ENCODE results near the gene TBXAS1. TPM values are rescaled to one million over a fixed set of nuclear protein-coding genes. Genes with fewer than 3 reads are reported as not detected.

Gene TBXAS1
- total and polyA plus RNA-seq, 2 of the 8 experiments (the other 6 are each of a cell fraction or from before 2014, with no cell fraction given): 0.86 to 2.1 TPM

DNA sequence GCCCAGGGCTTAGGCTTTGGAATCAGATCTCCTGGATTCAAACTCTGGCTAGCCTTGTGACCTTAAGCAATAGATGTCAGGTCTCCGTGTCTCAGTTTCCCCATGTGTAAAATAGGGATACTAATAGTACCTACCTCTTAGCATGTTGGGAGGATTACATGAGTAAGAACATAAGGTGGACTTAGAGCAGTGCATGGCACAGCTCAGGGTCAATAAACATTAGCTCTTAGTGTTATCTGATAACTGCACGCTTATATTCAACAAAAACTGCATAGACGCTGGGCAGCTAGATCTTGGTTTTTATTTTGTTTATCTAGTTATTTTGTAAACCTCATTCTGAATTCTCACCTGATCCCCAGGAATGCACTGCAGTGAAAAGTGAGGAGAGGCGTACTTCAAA, 17.2 kb downstream of the TBXAS1 start:
- no peak overlapping the region for H3K23ac ChIP-seq (ENCODE audit: insufficient read length)
- H3K4me2 ChIP-seq (ENCODE audit: insufficient read depth in 1 of 2, low read depth in 2 of 2, low read length in 2 of 2): no peak overlapping the region
- no peak overlapping the region for H3K4me3 ChIP-seq (ENCODE audit: extremely low read depth in 1 of 4, insufficient read depth in 2 of 4, low read depth in 3 of 4, low read length in 4 of 4)
- no peaks in the 10 kb centered on the region for H3K79me2 ChIP-seq (ENCODE audit: control insufficient read depth in 1 of 2, insufficient read depth in 2 of 2, low read length in 2 of 2)
- H3K4me1 ChIP-seq (replicated peaks in 1 of 4; ENCODE audit: control insufficient read depth in 3 of 4, insufficient read depth in 4 of 4, low read length in 3 of 4): no peaks in the 10 kb centered on the region
- no peak overlapping the region for H3K9ac ChIP-seq (replicated peaks in 1 of 4; ENCODE audit: extremely low read depth in 1 of 4, low read depth in 3 of 4, low read length in 3 of 4)
- no peaks in the 10 kb centered on the region for H3K36me3 ChIP-seq (ENCODE audit: control insufficient read depth in 2 of 4, insufficient read depth in 4 of 4, low read length in 3 of 4)
- H3K56ac ChIP-seq (replicated peaks; ENCODE audit: insufficient read length, low read depth, low read length): no peak overlapping the region
- no peaks in the 10 kb centered on the region for H3K23me2 ChIP-seq (ENCODE audit: low read depth, low read length)
- no peak overlapping the region for H3K27ac ChIP-seq (ENCODE audit: low read depth, low read length)
- peaks cover 0 to 5% of the 10 kb centered on the region in 2 experiments; a peak in 1 of 4 replicates for H3K9me3 ChIP-seq (ENCODE audit: insufficient read depth in 2 of 2, low read depth in 1 of 2, low read length in 1 of 2)
- no peak overlapping the region for H2AFZ ChIP-seq (ENCODE audit: low read length)
- H2BK5ac ChIP-seq (ENCODE audit: low read depth, low read length): no peak overlapping the region
- H2BK15ac ChIP-seq (ENCODE audit: low read length): no peak overlapping the region
- H3K14ac ChIP-seq (ENCODE audit: insufficient read length): no peak overlapping the region
- H3K79me1 ChIP-seq (ENCODE audit: low read depth, low read length): no peaks in the 10 kb centered on the region
- no peak overlapping the region for H2BK120ac ChIP-seq (replicated peaks; ENCODE audit: low read depth, low read length)
- H3K4ac ChIP-seq (replicated peaks; ENCODE audit: insufficient read length, low read depth, low read length): no peak overlapping the region
- H4K91ac ChIP-seq (replicated peaks; ENCODE audit: insufficient read length, low read length): no peak overlapping the region
- ChIA-PET POLR2A (ENCODE audit: partially characterized antibody) (no interaction called here), CTCF (ENCODE audit: partially characterized antibody) (interaction anchor here (0.6 to 0.7 kb wide), 2 partner anchors 225 to 626 kb away, joined by 3 read pairs; no protein-coding TSS in a partner anchor)
- 86% methylated on average over 4 of the region's 4 CpGs; no CpG with 5 or more reads in 1 of the 2 experiments for WGBS, 2 experiments (ENCODE audit: extremely low coverage in 1 of 2, insufficient coverage in 1 of 2, insufficient read length in 1 of 2, insufficient replicate concordance in 2 of 2, low coverage in 1 of 2, low lambda C conversion rate in 2 of 2, missing lambda C conversion rate in 1 of 2)
- H4K20me1 ChIP-seq (replicated peaks in 1 of 2; ENCODE audit: control insufficient read depth in 1 of 2, insufficient read depth in 2 of 2, low read length in 2 of 2): no peaks in the 10 kb centered on the region
- H4K5ac ChIP-seq (ENCODE audit: insufficient read length, low read depth, low read length): no peak overlapping the region
- no peak overlapping the region for H3K18ac ChIP-seq (ENCODE audit: extremely low read depth, low read length)
- H2AK5ac ChIP-seq (ENCODE audit: low read depth, low read length): no peak overlapping the region
- no peak for FAIRE-seq
- no peak overlapping the region for H4K8ac ChIP-seq (ENCODE audit: extremely low read depth, insufficient read depth, low read length)
- TF ChIP-seq CHD2 (IDR thresholded peaks at IDR 0.05; ENCODE audit: low read length): no peak
- TF ChIP-seq YY1 (IDR thresholded peaks at IDR 0.05; ENCODE audit: low read depth, low read length): no peak
- TF ChIP-seq E2F6 (IDR thresholded peaks at IDR 0.05): no peak
- no peak for TF ChIP-seq CBX8 (IDR thresholded peaks at IDR 0.05; ENCODE audit: borderline replicate concordance, low read depth, low read length)
- TF ChIP-seq RAD21 (IDR thresholded peaks at IDR 0.05 in 1 of 2, conservative IDR thresholded peaks at IDR 0.05 in 1 of 2; ENCODE audit: low read depth in 2 of 2, low read length in 2 of 2): no peak
- TF ChIP-seq NANOG (IDR thresholded peaks at IDR 0.05; ENCODE audit: insufficient read depth, low read depth, low read length, poor library complexity, severe bottlenecking): no peak
- TF ChIP-seq EGR1 (IDR thresholded peaks at IDR 0.05; ENCODE audit: borderline replicate concordance, low read depth, low read length): no peak
- TF ChIP-seq, protein P1, sequence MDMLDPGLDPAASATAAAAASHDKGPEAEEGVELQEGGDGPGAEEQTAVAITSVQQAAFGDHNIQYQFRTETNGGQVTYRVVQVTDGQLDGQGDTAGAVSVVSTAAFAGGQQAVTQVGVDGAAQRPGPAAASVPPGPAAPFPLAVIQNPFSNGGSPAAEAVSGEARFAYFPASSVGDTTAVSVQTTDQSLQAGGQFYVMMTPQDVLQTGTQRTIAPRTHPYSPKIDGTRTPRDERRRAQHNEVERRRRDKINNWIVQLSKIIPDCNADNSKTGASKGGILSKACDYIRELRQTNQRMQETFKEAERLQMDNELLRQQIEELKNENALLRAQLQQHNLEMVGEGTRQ (IDR thresholded peaks at IDR 0.05; ENCODE audit: low read length): no peak
- TF ChIP-seq POLR2A (IDR thresholded peaks at IDR 0.05; ENCODE audit: control extremely low read depth in 1 of 2, low read depth in 2 of 2, low read length in 2 of 2): no peak
- no peak for TF ChIP-seq EP300 (IDR thresholded peaks at IDR 0.05; ENCODE audit: borderline replicate concordance in 1 of 2, low read depth in 2 of 2, low read length in 2 of 2)
- no peak for TF ChIP-seq SIRT6 (IDR thresholded peaks at IDR 0.05; ENCODE audit: low read length)
- H2BK20ac ChIP-seq (ENCODE audit: low read length): no peak overlapping the region
- H2BK12ac ChIP-seq (ENCODE audit: low read depth, low read length): no peak overlapping the region
- H3K27me3 ChIP-seq (replicated peaks in 1 of 4; ENCODE audit: control insufficient read depth in 3 of 4, extremely low read depth in 1 of 4, insufficient read depth in 3 of 4, low read length in 3 of 4): no peaks in the 10 kb centered on the region
- DNase-seq (ENCODE audit: low read depth in 1 of 2, low spot score in 2 of 2): no peak

Measured in H1 (cell line).